Neural cell (in vitro differentiated cells): ENCODE measurements around the gene LGR4. TPM values are rescaled to one million over a fixed set of nuclear protein-coding genes. Genes with fewer than 3 reads are reported as not detected.

Experiments used
- H2AFZ ChIP-seq: fragments of 200-600, 300-800 bp; sonication (generic), shearing (Covaris generic); 2 replicates; pipeline ENCODE4 v1.6.0; 2014; ENCODE audit warnings: low read depth, mild to moderate bottlenecking, antibody characterized with exemption, low read length, moderate library complexity
- H3F3A ChIP-seq: fragments of 200-600 bp; shearing (Covaris generic); 2 replicates; pipeline ENCODE4 v1.6.1; 2016; ENCODE audit warnings: mild to moderate bottlenecking, moderate library complexity, mixed read lengths, antibody characterized with exemption, low read length; ENCODE audit not compliant: insufficient read depth, poor library complexity, severe bottlenecking
- H3K27ac ChIP-seq: fragments of 200-600, 300-800 bp; sonication (generic), shearing (Covaris generic); 2 replicates; pipeline ENCODE4 v1.5.1; 2014; ENCODE audit warnings: mild to moderate bottlenecking, low read length, moderate library complexity
- H3K27me3 ChIP-seq: fragments of 300-800, 200-600 bp; sonication (generic), shearing (Covaris generic); 2 replicates; pipeline ENCODE4 v1.6.0; 2014; ENCODE audit warnings: mild to moderate bottlenecking, low read depth, low read length, moderate library complexity; ENCODE audit not compliant: insufficient read depth
- H3K36me3 ChIP-seq: fragments of 300-800, 200-600 bp; sonication (generic), shearing (Covaris generic); 2 replicates; pipeline ENCODE4 v1.5.1; 2014; ENCODE audit warnings: mild to moderate bottlenecking, antibody characterized with exemption, low read length, moderate library complexity; ENCODE audit not compliant: insufficient read depth
- H3K4me2 ChIP-seq: fragments of 300-800, 200-600 bp; sonication (generic), shearing (Covaris generic); 2 replicates; pipeline ENCODE4 v1.6.0; 2014; ENCODE audit warnings: mild to moderate bottlenecking, low read length
- H3K4me3 ChIP-seq: fragments of 300-800, 200-600 bp; sonication (generic), shearing (Covaris generic); 2 replicates; pipeline ENCODE4 v1.5.1; 2014; ENCODE audit warnings: mild to moderate bottlenecking, low read length, moderate library complexity
- H3K79me2 ChIP-seq: fragments of 200-600 bp; shearing (Covaris generic); replicated peaks from 2 replicates; pipeline ENCODE4 v1.6.0; 2014; ENCODE audit warnings: mild to moderate bottlenecking, low read length, moderate library complexity; ENCODE audit not compliant: insufficient read depth
- H3K9ac ChIP-seq: fragments of 300-800, 200-600 bp; sonication (generic), shearing (Covaris generic); 2 replicates; pipeline ENCODE4 v1.6.1; 2016; ENCODE audit warnings: mild to moderate bottlenecking, low read length, mixed read lengths
- H3K9me2 ChIP-seq: fragments of 200-600 bp; shearing (Covaris generic); 2 replicates; pipeline ENCODE4 v1.6.1; 2016; ENCODE audit warnings: mild to moderate bottlenecking, low read length, mixed read lengths; ENCODE audit not compliant: insufficient read depth
- H3K9me3 ChIP-seq: fragments of 200-600, 300-800 bp; sonication (generic), shearing (Covaris generic); 2 replicates; pipeline ENCODE4 v1.6.1; 2016; ENCODE audit warnings: mild to moderate bottlenecking, mixed run types, low read length, moderate library complexity, mixed read lengths
- H4K20me1 ChIP-seq: fragments of 200-600 bp; shearing (Covaris generic); 2 replicates; pipeline ENCODE4 v1.6.1; 2016; ENCODE audit warnings: mild to moderate bottlenecking, mixed run types; ENCODE audit not compliant: insufficient read depth
- CTCF ChIP-seq: fragments of 450-650 bp; IDR thresholded peaks from 2 replicates; pipeline ENCODE4 v1.5.1; 2014; ENCODE audit warnings: antibody characterized with exemption, mild to moderate bottlenecking, moderate library complexity; ENCODE audit not compliant: poor library complexity, severe bottlenecking
- EP300 ChIP-seq: fragments of 450-650 bp; conservative IDR thresholded peaks from 2 replicates; pipeline ENCODE4 v1.6.1; 2014; ENCODE audit warnings: antibody characterized with exemption, mild to moderate bottlenecking, moderate library complexity; ENCODE audit not compliant: poor library complexity, severe bottlenecking
- EZH2 ChIP-seq: fragments of 200-600, 300-800 bp; shearing (Covaris generic), sonication (generic); IDR thresholded peaks from 2 replicates; pipeline ENCODE4 v1.6.1; 2014; ENCODE audit warnings: antibody characterized with exemption, low read length, borderline replicate concordance, mild to moderate bottlenecking; ENCODE audit not compliant: insufficient read depth, poor library complexity, severe bottlenecking
- MXI1 ChIP-seq: fragments of 450-650 bp; conservative IDR thresholded peaks from 2 replicates; pipeline ENCODE4 v1.6.1; 2014; ENCODE audit warnings: antibody characterized with exemption, mild to moderate bottlenecking; ENCODE audit not compliant: poor library complexity, severe bottlenecking
- POLR2AphosphoS5 ChIP-seq: IDR thresholded peaks from 2 replicates; pipeline ENCODE4 v1.6.1; 2012
- RAD21 ChIP-seq: fragments of 450-650 bp; conservative IDR thresholded peaks from 2 replicates; pipeline ENCODE4 v1.6.1; 2014; ENCODE audit warnings: antibody characterized with exemption, mild to moderate bottlenecking, moderate library complexity
- REST ChIP-seq: IDR thresholded peaks from 2 replicates; pipeline ENCODE4 v1.6.1; 2012; ENCODE audit warnings: borderline replicate concordance
- SMC3 ChIP-seq: fragments of 450-650 bp; conservative IDR thresholded peaks from 2 replicates; pipeline ENCODE4 v1.6.1; 2014; ENCODE audit warnings: antibody characterized with exemption, mild to moderate bottlenecking, moderate library complexity; ENCODE audit not compliant: poor library complexity
- TAF1 ChIP-seq: IDR thresholded peaks from 2 replicates; pipeline ENCODE4 v1.6.1; 2012; ENCODE audit warnings: low read depth
- polyA plus RNA-seq: library from polyadenylated mRNA; depleted of rRNA; stranded (reverse); fragments of >200 nt; gene quantifications from 2 replicates; pipeline ENCODE4 v1.2.3, GENCODE V29; 2014

Gene LGR4
- polyA plus RNA-seq, 1 donor from 2014 or later = 11.2 TPM

- H3K9me2 ChIP-seq = no peaks in the 10 kb centered on the region
- H3K36me3 ChIP-seq = no peaks in the 10 kb centered on the region
- no peaks in the 10 kb centered on the region for H3K79me2 ChIP-seq
- no peaks in the 10 kb centered on the region for H3F3A ChIP-seq
- no peak overlapping the region for H3K4me2 ChIP-seq
- H3K27me3 ChIP-seq = no peaks in the 10 kb centered on the region
- no peak overlapping the region for H3K4me3 ChIP-seq
- H4K20me1 ChIP-seq = no peaks in the 10 kb centered on the region
- H3K9me3 ChIP-seq = no peaks in the 10 kb centered on the region
- H3K9ac ChIP-seq = no peak overlapping the region
- no peak for TF ChIP-seq RAD21
- no peak for TF ChIP-seq SMC3
- TF ChIP-seq EZH2 = no peak
- TF ChIP-seq REST = no peak
- TF ChIP-seq TAF1 = no peak
- TF ChIP-seq MXI1 = no peak
- no peak for TF ChIP-seq EP300
- TF ChIP-seq POLR2AphosphoS5 = no peak
- no peak for TF ChIP-seq CTCF
- H2AFZ ChIP-seq = no peak overlapping the region
- no peak overlapping the region for H3K27ac ChIP-seq
Observed at GRCh38 chr11:27384227-27384626, 88.4 kb downstream of the LGR4 start.

- Histone ChIP-seq H3K9ac (no peak overlapping the region), H2AFZ (no peak overlapping the region), H3K79me2 (no peaks in the 10 kb centered on the region), H3K9me3 (no peaks in the 10 kb centered on the region), H3K4me3 (no peak overlapping the region), H4K20me1 (no peaks in the 10 kb centered on the region), H3F3A (no peaks in the 10 kb centered on the region), H3K9me2 (no peaks in the 10 kb centered on the region), H3K36me3 (no peaks in the 10 kb centered on the region), H3K4me2 (no peak overlapping the region), H3K27me3 (no peaks in the 10 kb centered on the region), H3K27ac (no peak overlapping the region)
- TF ChIP-seq EP300 (no peak), RAD21 (no peak), EZH2 (no peak), CTCF (no peak)
Observed at GRCh38 chr11:27383645-27384044, 88.9 kb downstream of the LGR4 start.
